HG03097 (cell line): ENCODE results near the gene PRMT1.

Experiments used
- ATAC-seq: cut with Tn5 transposase; IDR thresholded peaks from one replicate; pipeline ENCODE4 v1.9.1; 2021; ENCODE audit not compliant: unreplicated experiment, low FRiP score

Gene PRMT1

DNA sequence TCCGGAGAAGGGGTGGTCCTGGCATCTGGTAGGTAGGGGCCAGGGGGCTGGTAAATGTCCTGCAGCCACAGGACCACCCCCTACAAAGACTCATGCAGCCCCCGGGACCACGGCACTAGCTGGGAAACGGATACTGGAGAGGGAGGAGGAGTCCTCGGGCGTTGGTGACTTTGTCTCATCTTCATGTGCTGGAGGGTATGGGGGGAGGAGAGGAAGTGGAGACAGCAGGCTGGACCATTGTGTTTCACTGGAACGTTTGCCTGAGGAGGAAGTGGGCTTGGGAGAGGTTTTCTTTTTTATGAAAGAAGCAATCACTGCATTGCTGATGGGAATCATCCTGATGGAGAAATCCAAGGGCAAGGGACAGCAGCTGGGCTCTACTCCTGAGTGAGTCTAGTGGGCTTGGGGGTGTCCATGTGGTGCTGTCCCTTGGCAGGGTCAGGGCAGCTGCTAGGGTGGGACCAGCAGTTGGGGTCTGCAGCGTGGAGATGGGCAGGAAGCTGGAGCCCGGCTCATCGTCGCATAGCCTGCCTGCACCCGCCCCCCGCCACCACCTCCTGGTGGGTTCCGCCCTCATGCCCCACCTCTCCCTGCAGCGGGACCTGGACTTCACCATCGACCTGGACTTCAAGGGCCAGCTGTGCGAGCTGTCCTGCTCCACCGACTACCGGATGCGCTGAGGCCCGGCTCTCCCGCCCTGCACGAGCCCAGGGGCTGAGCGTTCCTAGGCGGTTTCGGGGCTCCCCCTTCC is 10.7 kb downstream of the PRMT1 start:
- no peak for ATAC-seq

- ATAC-seq: no peak
Measured at GRCh38 chr19:49688531-49689132, 11.6 kb downstream of the PRMT1 start.

GRCh38 chr19:49689133-49690078 is 12.3 kb downstream of the PRMT1 start, which contains the start of gene ADM5:
Gene ADM5, plus strand, starts transcription at chr19:49689594. Its CDS starts 244 bp downstream, at chr19:49689838.
- no peak for ATAC-seq

GRCh38 chr19:49690079-49690655 is 13.1 kb downstream of the PRMT1 start:
- ATAC-seq: no peak

GRCh38 chr19:49690656-49691242 is 13.7 kb downstream of the PRMT1 start, which contains the start of gene CPT1C:
Gene CPT1C, plus strand, starts transcription at chr19:49691116. Its CDS starts 1,137 bp downstream, at chr19:49692253.
- no peak for ATAC-seq

- ATAC-seq: no peak
Measured at GRCh38 chr19:49691243-49692146, 14.4 kb downstream of the PRMT1 start.

GRCh38 chr19:49692147-49692506 is 15.1 kb downstream of the PRMT1 start:
- no peak for ATAC-seq

- no peak for ATAC-seq
Measured at GRCh38 chr19:49696115-49696514, 19.0 kb downstream of the PRMT1 start.

GRCh38 chr19:49696865-49697264 is 19.8 kb downstream of the PRMT1 start:
- ATAC-seq: no peak

- no peak for ATAC-seq
Measured at GRCh38 chr19:49699364-49699763, 22.3 kb downstream of the PRMT1 start.

- no peak for ATAC-seq
Measured at GRCh38 chr19:49700563-49700962, 23.5 kb downstream of the PRMT1 start.

DNA sequence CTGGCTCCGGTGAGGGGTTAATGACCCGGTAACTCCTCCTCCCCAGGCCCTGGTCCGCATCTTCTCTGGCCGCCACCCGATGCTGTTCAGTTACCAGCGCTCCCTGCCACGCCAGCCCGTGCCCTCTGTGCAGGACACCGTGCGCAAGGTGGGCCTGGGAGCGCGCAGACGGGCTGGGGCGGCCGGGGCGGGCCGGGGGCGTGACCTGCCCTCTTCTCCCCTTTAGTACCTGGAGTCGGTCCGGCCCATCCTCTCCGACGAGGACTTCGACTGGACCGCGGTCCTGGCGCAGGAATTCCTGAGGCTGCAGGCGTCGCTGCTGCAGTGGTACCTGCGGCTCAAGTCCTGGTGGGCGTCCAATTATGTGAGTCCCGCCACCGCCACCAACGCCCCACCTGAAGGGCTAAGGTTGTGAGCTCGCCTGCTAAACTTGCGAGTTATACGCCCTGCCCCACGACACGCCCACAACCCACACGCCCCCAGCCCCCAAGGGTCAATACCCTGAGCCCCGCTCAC is 24.3 kb downstream of the PRMT1 start:
- ATAC-seq: no peak

DNA sequence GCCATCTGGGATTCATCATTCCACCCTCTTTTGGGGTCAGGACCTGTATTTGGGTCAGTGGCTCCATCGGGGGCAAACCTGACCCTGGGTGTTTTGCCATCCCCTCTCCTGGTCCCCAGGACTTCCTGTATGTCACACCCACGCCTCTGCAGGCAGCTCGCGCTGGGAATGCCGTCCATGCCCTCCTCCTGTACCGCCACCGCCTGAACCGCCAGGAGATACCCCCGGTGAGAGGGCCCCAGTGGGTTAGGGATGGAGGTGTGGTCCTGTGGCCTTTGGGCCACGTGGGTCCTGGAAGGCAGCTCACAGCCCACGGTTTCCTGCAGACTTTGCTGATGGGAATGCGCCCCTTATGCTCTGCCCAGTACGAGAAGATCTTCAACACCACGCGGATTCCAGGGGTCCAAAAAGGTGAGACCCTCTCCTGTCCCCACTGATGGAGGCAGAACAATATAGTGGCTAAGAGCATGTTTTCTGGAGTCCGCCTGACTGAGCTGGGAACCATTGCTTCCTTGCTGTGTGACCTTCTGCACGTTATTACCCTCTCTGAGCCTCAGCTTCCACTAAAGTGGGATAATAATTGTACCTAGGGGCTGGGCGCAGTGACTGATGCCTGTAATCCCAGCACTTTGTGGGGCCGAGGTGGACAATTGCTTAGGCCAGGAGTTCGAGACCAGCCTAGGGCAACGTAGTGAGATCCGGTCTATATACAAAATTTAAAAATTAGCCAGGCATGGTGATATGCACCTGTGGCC is 28.0 kb downstream of the PRMT1 start:
- ATAC-seq: no peak

DNA sequence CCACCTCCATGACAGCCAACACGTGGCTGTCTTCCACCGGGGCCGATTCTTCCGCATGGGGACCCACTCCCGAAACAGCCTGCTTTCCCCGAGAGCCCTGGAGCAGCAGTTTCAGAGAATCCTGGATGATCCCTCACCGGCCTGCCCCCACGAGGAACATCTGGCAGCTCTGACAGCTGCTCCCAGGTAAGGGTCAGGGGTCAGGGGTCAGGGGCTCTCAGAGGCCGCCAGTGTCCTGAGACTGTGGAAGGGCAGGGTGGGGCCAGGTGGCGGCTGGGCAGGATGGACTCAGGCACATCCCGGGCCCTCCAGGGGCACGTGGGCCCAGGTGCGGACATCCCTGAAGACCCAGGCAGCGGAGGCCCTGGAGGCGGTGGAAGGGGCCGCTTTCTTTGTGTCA is 28.8 kb downstream of the PRMT1 start:
- ATAC-seq: no peak

- ATAC-seq: no peak
Measured at GRCh38 chr19:49710372-49710951, 33.4 kb downstream of the PRMT1 start.

DNA sequence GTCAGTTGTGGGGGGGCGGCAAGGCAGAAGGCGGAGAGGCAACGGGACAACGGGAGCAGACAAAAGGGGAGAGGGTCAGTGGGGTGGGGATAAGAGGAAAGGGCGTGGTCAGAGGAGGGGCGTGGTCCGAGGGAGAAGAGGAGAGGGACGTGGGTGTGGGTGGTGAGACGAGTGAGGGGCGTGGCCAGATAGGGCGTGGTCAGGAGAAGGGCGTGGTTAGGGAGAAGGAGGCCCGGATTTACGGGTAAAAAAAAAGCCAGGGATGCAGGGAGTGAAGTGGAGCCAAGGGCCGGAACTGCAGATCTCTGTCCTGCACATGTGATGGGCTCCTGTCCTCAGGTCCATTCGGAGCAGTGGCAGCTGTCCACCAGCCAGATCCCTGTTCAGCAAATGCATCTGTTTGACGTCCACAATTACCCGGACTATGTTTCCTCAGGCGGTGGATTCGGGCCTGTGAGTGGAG is 35.4 kb downstream of the PRMT1 start:
- no peak for ATAC-seq

- no peak for ATAC-seq
Measured at GRCh38 chr19:49713236-49713845, 36.3 kb downstream of the PRMT1 start.

DNA sequence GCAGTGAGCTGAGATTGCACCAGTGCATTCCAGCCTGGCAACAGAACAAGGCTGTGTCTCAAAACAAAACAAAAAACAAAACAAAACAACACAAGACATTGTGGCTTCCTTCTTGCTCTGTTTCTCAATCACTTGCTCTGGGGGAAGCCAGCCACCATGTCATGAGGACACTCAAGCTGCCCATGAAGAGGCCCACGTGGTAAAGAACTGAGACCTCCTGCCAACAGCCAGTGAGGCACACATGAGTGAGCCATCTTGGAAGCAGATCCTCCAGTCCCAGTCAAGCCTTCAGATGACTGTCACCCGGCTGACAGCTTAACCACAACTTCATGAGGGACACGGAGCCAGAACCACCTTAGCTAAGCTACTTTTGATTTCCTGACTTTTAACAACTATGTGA is 39.1 kb downstream of the PRMT1 start:
- no peak for ATAC-seq
